ENCODE results near the gene YTHDF2. TPM values are rescaled to one million over a fixed set of nuclear protein-coding genes. Genes with fewer than 3 reads are reported as not detected.
A peak's percentile ranks its signal among the peaks of the same experiment; 100 is the strongest.

YTHDF2 gene
- total and polyA plus RNA-seq, 7 donors, result 30.3 to 55.1 (median 48.7) TPM

DNA sequence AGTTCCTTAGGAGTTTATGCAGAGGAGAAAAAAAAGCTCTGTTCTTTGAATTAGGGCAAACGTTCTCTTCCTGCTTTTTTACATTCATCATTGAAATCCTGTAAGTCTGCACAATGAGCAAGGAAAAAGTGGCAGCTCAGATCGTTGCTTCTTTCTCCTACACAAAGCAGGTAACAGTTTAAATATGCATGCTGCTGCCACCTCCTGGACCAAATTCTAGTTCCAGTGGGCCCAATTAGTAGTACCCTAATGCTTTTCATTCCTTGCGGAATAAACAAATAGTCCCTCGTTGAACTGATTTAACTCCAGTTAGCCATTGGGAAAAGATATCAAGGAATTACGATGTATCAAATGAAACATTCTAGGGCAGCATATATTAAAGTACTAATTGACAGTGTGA is 20.1 kb downstream of the YTHDF2 start:
- no peak overlapping the region for H3K4me3 ChIP-seq
- no peak for DNase-seq
- H3K27ac ChIP-seq, result no peak overlapping the region
- TF ChIP-seq, protein P1, sequence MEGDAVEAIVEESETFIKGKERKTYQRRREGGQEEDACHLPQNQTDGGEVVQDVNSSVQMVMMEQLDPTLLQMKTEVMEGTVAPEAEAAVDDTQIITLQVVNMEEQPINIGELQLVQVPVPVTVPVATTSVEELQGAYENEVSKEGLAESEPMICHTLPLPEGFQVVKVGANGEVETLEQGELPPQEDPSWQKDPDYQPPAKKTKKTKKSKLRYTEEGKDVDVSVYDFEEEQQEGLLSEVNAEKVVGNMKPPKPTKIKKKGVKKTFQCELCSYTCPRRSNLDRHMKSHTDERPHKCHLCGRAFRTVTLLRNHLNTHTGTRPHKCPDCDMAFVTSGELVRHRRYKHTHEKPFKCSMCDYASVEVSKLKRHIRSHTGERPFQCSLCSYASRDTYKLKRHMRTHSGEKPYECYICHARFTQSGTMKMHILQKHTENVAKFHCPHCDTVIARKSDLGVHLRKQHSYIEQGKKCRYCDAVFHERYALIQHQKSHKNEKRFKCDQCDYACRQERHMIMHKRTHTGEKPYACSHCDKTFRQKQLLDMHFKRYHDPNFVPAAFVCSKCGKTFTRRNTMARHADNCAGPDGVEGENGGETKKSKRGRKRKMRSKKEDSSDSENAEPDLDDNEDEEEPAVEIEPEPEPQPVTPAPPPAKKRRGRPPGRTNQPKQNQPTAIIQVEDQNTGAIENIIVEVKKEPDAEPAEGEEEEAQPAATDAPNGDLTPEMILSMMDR (IDR thresholded peaks at IDR 0.05), result no peak
- ATAC-seq, result no peak
- H3K36me3 ChIP-seq (ENCODE audit: insufficient read depth in 1 of 2, low read depth in 1 of 2), result peaks cover 0 to 15% of the 10 kb centered on the region in 2 donors
- no peaks in the 10 kb centered on the region for H3K27me3 ChIP-seq (ENCODE audit: insufficient read depth in 3 of 3, low read length in 2 of 3)
- WGBS, 3 donors, result 43 to 52% (median 43%) methylated on average over 5 of the region's 5 CpGs
- no peaks in the 10 kb centered on the region for H3K9me3 ChIP-seq
- peaks cover 60% of the 10 kb centered on the region for H3K4me1 ChIP-seq
- intact Hi-C loops (cut with DNase I), result no loop called here

- WGBS, 3 donors, result 79 to 82% (median 82%) methylated on average over 4 of the region's 4 CpGs
- no peaks in the 10 kb centered on the region for H3K9me3 ChIP-seq
- peaks cover 56% of the 10 kb centered on the region for H3K4me1 ChIP-seq
- DNase-seq (no peak), ATAC-seq (no peak)
- no peaks in the 10 kb centered on the region for H3K27me3 ChIP-seq (ENCODE audit: insufficient read depth in 3 of 3, low read length in 2 of 3)
- peaks cover 0 to 6% of the 10 kb centered on the region in 2 donors for H3K36me3 ChIP-seq (ENCODE audit: insufficient read depth in 1 of 2, low read depth in 1 of 2)
- H3K27ac ChIP-seq, result no peak overlapping the region
- H3K4me3 ChIP-seq, result no peak overlapping the region
- TF ChIP-seq, protein P1 (IDR thresholded peaks at IDR 0.05), result no peak
- intact Hi-C loops (cut with DNase I), result no loop called here
Measured at GRCh38 chr1:28758420-28758819, 21.7 kb downstream of the YTHDF2 start.

DNA sequence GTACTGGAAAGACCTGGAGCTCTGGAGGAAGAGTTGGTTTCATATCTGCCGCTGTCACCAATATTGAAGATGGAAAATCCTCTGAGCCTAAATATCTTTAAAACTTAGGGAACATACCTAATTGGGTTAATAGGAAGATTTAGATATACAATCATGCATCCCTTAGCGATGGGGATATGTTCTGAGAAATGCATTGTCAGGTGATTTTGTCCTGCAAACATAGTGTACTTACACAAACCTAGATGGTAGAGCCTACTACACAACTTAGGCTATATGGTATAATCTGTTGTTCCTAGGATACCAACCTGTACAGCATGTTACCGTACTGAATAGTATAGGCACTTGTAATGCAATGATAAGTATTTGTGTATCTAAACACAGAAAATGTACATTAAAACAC is 22.5 kb downstream of the YTHDF2 start:
- no peak for DNase-seq
- no peak overlapping the region for H3K27ac ChIP-seq

DNA sequence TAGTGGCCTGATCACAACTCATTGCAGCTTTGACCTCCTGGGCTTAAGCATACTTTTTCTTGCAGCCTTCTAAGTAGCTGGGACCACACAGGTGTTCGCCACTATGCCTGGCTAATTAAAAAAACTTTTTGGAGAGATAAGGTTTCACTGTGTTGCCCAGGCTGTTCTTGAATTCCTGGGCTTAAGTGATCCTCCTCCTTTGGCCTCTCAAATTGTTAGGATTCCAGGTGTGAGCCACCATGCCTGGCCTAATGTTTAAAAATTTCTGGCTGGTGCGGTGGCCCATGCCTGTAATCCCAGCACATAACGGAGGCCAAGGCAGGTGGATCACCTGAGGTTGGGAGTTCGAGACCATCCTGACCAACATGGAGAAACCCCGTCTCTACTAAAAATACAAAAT is 24.4 kb downstream of the YTHDF2 start:
- intact Hi-C loops (cut with DNase I), result no loop called here
- Histone ChIP-seq H3K9me3 (no peaks in the 10 kb centered on the region), H3K27me3 (ENCODE audit: insufficient read depth in 3 of 3, low read length in 2 of 3) (no peaks in the 10 kb centered on the region), H3K4me1 (peaks cover 28% of the 10 kb centered on the region), H3K36me3 (ENCODE audit: insufficient read depth in 1 of 2, low read depth in 1 of 2) (peaks cover 0 to 21% of the 10 kb centered on the region in 2 donors), H3K27ac (peak overlapping the region; percentile 27), H3K4me3 (no peak overlapping the region)
- no peak for DNase-seq
- TF ChIP-seq, protein P1 (IDR thresholded peaks at IDR 0.05), result no peak
- ATAC-seq, result no peak
- WGBS, 3 donors, result 64 to 90% (median 74%) methylated on average over 5 of the region's 5 CpGs

More for the DNA sequence above, 22.5 kb downstream of the YTHDF2 start:
- no peaks in the 10 kb centered on the region for H3K9me3 ChIP-seq
- ATAC-seq, result no peak
- TF ChIP-seq, protein P1 (IDR thresholded peaks at IDR 0.05), result no peak
- 98 to 99% (median 98%) methylated on average over 3 of the region's 3 CpGs for WGBS, 3 donors
- H3K4me3 ChIP-seq, result no peak overlapping the region
- intact Hi-C loops (cut with DNase I), result no loop called here
- H3K27me3 ChIP-seq (ENCODE audit: insufficient read depth in 3 of 3, low read length in 2 of 3), result no peaks in the 10 kb centered on the region
- H3K36me3 ChIP-seq (ENCODE audit: insufficient read depth in 1 of 2, low read depth in 1 of 2), result peaks cover 0 to 6% of the 10 kb centered on the region in 2 donors
- peaks cover 47% of the 10 kb centered on the region for H3K4me1 ChIP-seq

GRCh38 chr1:28766532-28767183 is 29.9 kb downstream of the YTHDF2 start:
- H3K27ac ChIP-seq, result no peak overlapping the region
- intact Hi-C loops (cut with DNase I), result no loop called here
- no peaks in the 10 kb centered on the region for H3K9me3 ChIP-seq
- TF ChIP-seq, protein P1 (IDR thresholded peaks at IDR 0.05), result no peak
- peaks cover 10% of the 10 kb centered on the region for H3K4me1 ChIP-seq
- no peak for DNase-seq
- 92 to 99% (median 95%) methylated on average over 2 of the region's 2 CpGs for WGBS, 3 donors
- no peak for ATAC-seq
- H3K27me3 ChIP-seq (ENCODE audit: insufficient read depth in 3 of 3, low read length in 2 of 3), result no peaks in the 10 kb centered on the region
- H3K36me3 ChIP-seq (ENCODE audit: insufficient read depth in 1 of 2, low read depth in 1 of 2), result peaks cover 7 to 47% of the 10 kb centered on the region in 2 donors
- no peak overlapping the region for H3K4me3 ChIP-seq
